ENCODE measurements around the gene C1R. TPM values are rescaled to one million over a fixed set of nuclear protein-coding genes. Genes with fewer than 3 reads are reported as not detected.
A peak's percentile ranks its signal among the peaks of the same experiment; 100 is the strongest.

The C1R gene
- total RNA-seq, 1 experiment from 2014 or later, result 11.5 TPM

DNA sequence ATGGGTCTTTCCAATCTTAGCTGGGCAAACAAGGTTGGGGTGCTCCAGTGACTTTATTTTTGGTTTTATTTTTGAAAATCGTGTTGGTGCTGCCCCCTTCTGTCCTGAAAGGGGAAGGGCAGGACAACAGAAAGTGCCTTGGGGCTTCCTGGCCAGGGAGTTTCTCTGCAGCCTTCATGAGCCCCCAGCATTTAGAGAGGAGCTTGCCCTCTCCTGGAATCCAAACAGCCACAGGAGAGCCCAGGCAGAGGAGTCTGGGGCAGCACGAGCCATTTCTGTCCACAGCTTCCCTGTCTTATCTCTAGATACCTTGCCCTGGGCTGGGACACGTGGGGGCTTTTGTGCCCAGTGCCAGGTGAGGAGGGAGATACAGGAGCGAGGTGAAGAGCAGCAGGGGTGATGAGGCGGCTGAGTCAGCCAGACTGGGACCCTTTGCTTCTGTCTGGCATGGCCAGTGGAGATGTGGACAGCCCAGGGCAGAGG is 21.2 kb upstream of the C1R start:
- no peak overlapping the region for H3T11ph ChIP-seq (ENCODE audit: low read length)
- no peak overlapping the region for H2BK20ac ChIP-seq (ENCODE audit: low read depth, low read length, poor library complexity, severe bottlenecking)
- H3K4me2 ChIP-seq (ENCODE audit: insufficient read depth, insufficient read length, low read length), result no peak overlapping the region
- no peak overlapping the region for H3K14ac ChIP-seq (ENCODE audit: insufficient read depth, low read length)
- H2BK12ac ChIP-seq (ENCODE audit: insufficient read length, low read depth, low read length), result no peak overlapping the region
- H3K4ac ChIP-seq (ENCODE audit: low read depth, low read length), result no peak overlapping the region
- H3K23ac ChIP-seq (ENCODE audit: insufficient read length, low read depth, low read length), result no peak overlapping the region
- no peak overlapping the region for H4K8ac ChIP-seq (replicated peaks; ENCODE audit: insufficient read length, low read depth, low read length)
- no peaks in the 10 kb centered on the region for H3K27me3 ChIP-seq (ENCODE audit: insufficient read depth, low read length)
- H2BK5ac ChIP-seq (ENCODE audit: insufficient read length, low read length), result no peak overlapping the region
- Mint-ChIP-seq H3K9me3 (no peaks in the 10 kb centered on the region), H3K27me3 (ENCODE audit: low read depth) (peaks cover 9% of the 10 kb centered on the region), H3K27ac (no peak overlapping the region), H3K4me3 (no peak overlapping the region), H3K4me1 (peaks cover 4 to 11% of the 10 kb centered on the region in 2 experiments), H3K36me3 (ENCODE audit: insufficient read depth in 1 of 3, low read depth in 3 of 3) (no peaks in the 10 kb centered on the region)
- H4K20me1 ChIP-seq (ENCODE audit: control insufficient read depth, insufficient read depth, insufficient read length), result no peaks in the 10 kb centered on the region
- H3K18ac ChIP-seq (ENCODE audit: insufficient read length, low read depth, low read length), result no peak overlapping the region
- H3K79me2 ChIP-seq (ENCODE audit: insufficient read depth, low read length), result no peaks in the 10 kb centered on the region
- no peak overlapping the region for H3K27ac ChIP-seq (ENCODE audit: insufficient read length, low read depth, low read length)
- H3K79me1 ChIP-seq (ENCODE audit: insufficient read depth, low read depth, low read length, poor library complexity, severe bottlenecking), result no peaks in the 10 kb centered on the region
- H2BK15ac ChIP-seq (ENCODE audit: low read depth, low read length), result no peak overlapping the region
- H4K5ac ChIP-seq (ENCODE audit: insufficient read length, low read depth, low read length), result no peak overlapping the region
- H3K23me2 ChIP-seq (ENCODE audit: insufficient read length, low read depth, low read length, poor library complexity, severe bottlenecking), result peaks cover 5% of the 10 kb centered on the region
- no peak overlapping the region for H2AFZ ChIP-seq (ENCODE audit: low read length)
- WGBS (ENCODE audit: extremely low coverage, insufficient read length, low lambda C conversion rate), result no CpG with 5 or more reads among the region's 5 CpGs
- H3K4me1 ChIP-seq (ENCODE audit: insufficient read depth, low read length), result no peaks in the 10 kb centered on the region
- H3K56ac ChIP-seq (ENCODE audit: insufficient read length, low read depth, low read length), result no peak overlapping the region
- H2AK5ac ChIP-seq (ENCODE audit: insufficient read length, low read length), result no peak overlapping the region
- no peak overlapping the region for H4K91ac ChIP-seq (ENCODE audit: insufficient read length, low read depth, low read length)
- no peak overlapping the region for H3K9ac ChIP-seq (ENCODE audit: extremely low read depth, insufficient read length, low read length)
- peak; percentile 91 for TF ChIP-seq CTCF (conservative IDR thresholded peaks at IDR 0.05)
- H2BK120ac ChIP-seq (ENCODE audit: low read depth, low read length, poor library complexity, severe bottlenecking), result no peak overlapping the region
- no peaks in the 10 kb centered on the region for H3K9me3 ChIP-seq (ENCODE audit: control insufficient read depth, low read depth, low read length)
- no peak for DNase-seq

Data from H9 (cell line).